ENCODE data around the gene TSPAN4. TPM values are rescaled to one million over a fixed set of nuclear protein-coding genes. Genes with fewer than 3 reads are reported as not detected.

The TSPAN4 gene
- total and polyA plus RNA-seq, 4 donors = 68.3 to 197 (median 134) TPM

GRCh38 chr11:862081-862661 is 19.5 kb downstream of the TSPAN4 start:
- Histone ChIP-seq H3K27ac (ENCODE audit: low read depth in 1 of 2, low read length in 1 of 2) (no peak overlapping the region), H3K27me3 (ENCODE audit: control insufficient read depth in 3 of 3, insufficient read depth in 3 of 3, low read length in 2 of 3) (no peaks in the 10 kb centered on the region), H3K9me3 (ENCODE audit: control insufficient read depth in 4 of 4, insufficient read depth in 3 of 4, low read length in 3 of 4) (no peaks in the 10 kb centered on the region), H3K4me1 (ENCODE audit: control insufficient read depth in 5 of 5, insufficient read depth in 5 of 5, low read length in 5 of 5) (peaks cover 0 to 37% (median 12%) of the 10 kb centered on the region in 5 donors), H3K4me3 (no peak overlapping the region), H3K36me3 (ENCODE audit: control insufficient read depth in 4 of 4, insufficient read depth in 4 of 4, low read length in 4 of 4) (peaks cover 0 to 52% (median 1%) of the 10 kb centered on the region in 4 donors), H3K9ac (ENCODE audit: insufficient read depth in 1 of 2, low read length in 2 of 2) (no peak overlapping the region)
- DNase-seq (peak in 2 of 3 donors; percentile 50 to 51), ATAC-seq (ENCODE audit: insufficient read depth, low FRiP score) (no peak)
- WGBS, 2 donors = 70 to 76% methylated on average over 20 of the region's 20 CpGs
- TF ChIP-seq CTCF (IDR thresholded peaks at IDR 0.05; ENCODE audit: control extremely low read depth, extremely low read depth) = no peak

- ATAC-seq (ENCODE audit: insufficient read depth, low FRiP score) = no peak
- no peaks in the 10 kb centered on the region for H3K27me3 ChIP-seq (ENCODE audit: control insufficient read depth in 3 of 3, insufficient read depth in 3 of 3, low read length in 2 of 3)
- peaks cover 0 to 37% (median 12%) of the 10 kb centered on the region in 5 donors for H3K4me1 ChIP-seq (ENCODE audit: control insufficient read depth in 5 of 5, insufficient read depth in 5 of 5, low read length in 5 of 5)
- peaks cover 0 to 52% (median 1%) of the 10 kb centered on the region in 4 donors for H3K36me3 ChIP-seq (ENCODE audit: control insufficient read depth in 4 of 4, insufficient read depth in 4 of 4, low read length in 4 of 4)
- H3K9me3 ChIP-seq (ENCODE audit: control insufficient read depth in 4 of 4, insufficient read depth in 3 of 4, low read length in 3 of 4) = no peaks in the 10 kb centered on the region
- 87 to 92% methylated on average over 11 to 12 of the region's 12 CpGs for WGBS, 2 donors
- H3K9ac ChIP-seq (ENCODE audit: insufficient read depth in 1 of 2, low read length in 2 of 2) = no peak overlapping the region
- no peak for DNase-seq
- no peak overlapping the region for H3K27ac ChIP-seq (ENCODE audit: low read depth in 1 of 2, low read length in 1 of 2)
- no peak overlapping the region for H3K4me3 ChIP-seq
- no peak for TF ChIP-seq CTCF (IDR thresholded peaks at IDR 0.05; ENCODE audit: control extremely low read depth, extremely low read depth)
Measured at GRCh38 chr11:862696-863022, 20.0 kb downstream of the TSPAN4 start.

DNA sequence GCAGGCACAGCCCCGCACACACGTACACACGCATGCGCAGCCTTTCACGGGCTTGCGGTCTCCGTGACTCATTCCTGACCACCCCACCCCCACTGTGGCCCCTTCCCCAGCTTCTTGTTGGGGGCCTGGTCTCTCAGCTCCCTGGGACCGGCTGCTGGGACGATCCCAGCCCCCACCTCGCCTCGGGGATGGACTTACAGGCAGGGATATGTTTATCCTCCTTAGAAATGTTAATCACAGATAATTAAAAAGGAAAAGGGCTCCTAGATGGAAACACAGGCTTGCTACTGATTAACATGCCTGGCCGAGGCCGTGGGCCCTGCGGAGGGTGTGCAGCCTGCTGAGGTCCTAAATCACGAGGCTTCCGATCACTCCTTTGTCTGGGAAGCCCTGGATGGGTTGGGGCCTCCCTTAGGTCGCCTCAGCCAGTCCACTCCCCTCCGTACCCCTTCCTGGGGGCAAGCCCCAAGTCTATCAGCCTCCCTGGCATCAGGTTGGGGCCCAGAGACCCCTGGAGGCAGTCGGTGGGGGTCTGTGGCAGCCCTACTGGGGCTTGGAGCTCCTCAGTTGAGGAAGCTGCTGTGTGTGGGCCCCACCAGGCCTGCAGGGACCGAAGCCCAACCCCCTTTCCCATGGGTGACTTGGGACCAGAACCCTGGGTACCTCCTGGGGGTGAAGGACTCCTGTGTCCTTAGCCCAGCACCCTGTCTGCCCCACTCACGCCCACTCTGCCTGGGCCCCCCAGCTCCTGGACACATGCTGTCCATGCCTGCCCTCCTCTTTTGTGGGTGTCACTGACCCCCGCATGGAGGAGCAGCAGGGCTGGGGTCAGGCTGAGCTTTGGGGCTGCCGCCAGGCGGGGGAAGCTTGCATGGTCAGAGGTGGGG is 20.6 kb downstream of the TSPAN4 start:
- Histone ChIP-seq H3K27ac (ENCODE audit: low read depth in 1 of 2, low read length in 1 of 2) (no peak overlapping the region), H3K9ac (ENCODE audit: insufficient read depth in 1 of 2, low read length in 2 of 2) (no peak overlapping the region), H3K4me3 (no peak overlapping the region), H3K36me3 (ENCODE audit: control insufficient read depth in 4 of 4, insufficient read depth in 4 of 4, low read length in 4 of 4) (peaks cover 0 to 52% (median 2%) of the 10 kb centered on the region in 4 donors), H3K9me3 (ENCODE audit: control insufficient read depth in 4 of 4, insufficient read depth in 3 of 4, low read length in 3 of 4) (no peaks in the 10 kb centered on the region), H3K27me3 (ENCODE audit: control insufficient read depth in 3 of 3, insufficient read depth in 3 of 3, low read length in 2 of 3) (no peaks in the 10 kb centered on the region), H3K4me1 (ENCODE audit: control insufficient read depth in 5 of 5, insufficient read depth in 5 of 5, low read length in 5 of 5) (peaks cover 0 to 35% (median 12%) of the 10 kb centered on the region in 5 donors)
- no peak for TF ChIP-seq CTCF (IDR thresholded peaks at IDR 0.05; ENCODE audit: control extremely low read depth, extremely low read depth)
- ATAC-seq (ENCODE audit: insufficient read depth, low FRiP score) (no peak), DNase-seq (peak; percentile 45 to 48 (median 46))
- 89 to 90% methylated on average over 24 of the region's 24 CpGs for WGBS, 2 donors
